ENCODE results near the gene ARHGAP45. TPM values are rescaled to one million over a fixed set of nuclear protein-coding genes. Genes with fewer than 3 reads are reported as not detected.

The ARHGAP45 gene, protein sequence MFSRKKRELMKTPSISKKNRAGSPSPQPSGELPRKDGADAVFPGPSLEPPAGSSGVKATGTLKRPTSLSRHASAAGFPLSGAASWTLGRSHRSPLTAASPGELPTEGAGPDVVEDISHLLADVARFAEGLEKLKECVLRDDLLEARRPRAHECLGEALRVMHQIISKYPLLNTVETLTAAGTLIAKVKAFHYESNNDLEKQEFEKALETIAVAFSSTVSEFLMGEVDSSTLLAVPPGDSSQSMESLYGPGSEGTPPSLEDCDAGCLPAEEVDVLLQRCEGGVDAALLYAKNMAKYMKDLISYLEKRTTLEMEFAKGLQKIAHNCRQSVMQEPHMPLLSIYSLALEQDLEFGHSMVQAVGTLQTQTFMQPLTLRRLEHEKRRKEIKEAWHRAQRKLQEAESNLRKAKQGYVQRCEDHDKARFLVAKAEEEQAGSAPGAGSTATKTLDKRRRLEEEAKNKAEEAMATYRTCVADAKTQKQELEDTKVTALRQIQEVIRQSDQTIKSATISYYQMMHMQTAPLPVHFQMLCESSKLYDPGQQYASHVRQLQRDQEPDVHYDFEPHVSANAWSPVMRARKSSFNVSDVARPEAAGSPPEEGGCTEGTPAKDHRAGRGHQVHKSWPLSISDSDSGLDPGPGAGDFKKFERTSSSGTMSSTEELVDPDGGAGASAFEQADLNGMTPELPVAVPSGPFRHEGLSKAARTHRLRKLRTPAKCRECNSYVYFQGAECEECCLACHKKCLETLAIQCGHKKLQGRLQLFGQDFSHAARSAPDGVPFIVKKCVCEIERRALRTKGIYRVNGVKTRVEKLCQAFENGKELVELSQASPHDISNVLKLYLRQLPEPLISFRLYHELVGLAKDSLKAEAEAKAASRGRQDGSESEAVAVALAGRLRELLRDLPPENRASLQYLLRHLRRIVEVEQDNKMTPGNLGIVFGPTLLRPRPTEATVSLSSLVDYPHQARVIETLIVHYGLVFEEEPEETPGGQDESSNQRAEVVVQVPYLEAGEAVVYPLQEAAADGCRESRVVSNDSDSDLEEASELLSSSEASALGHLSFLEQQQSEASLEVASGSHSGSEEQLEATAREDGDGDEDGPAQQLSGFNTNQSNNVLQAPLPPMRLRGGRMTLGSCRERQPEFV
- total RNA-seq: 10 to 100 TPM; 17.8 to 28.3 (median 21.2) TPM

DNA sequence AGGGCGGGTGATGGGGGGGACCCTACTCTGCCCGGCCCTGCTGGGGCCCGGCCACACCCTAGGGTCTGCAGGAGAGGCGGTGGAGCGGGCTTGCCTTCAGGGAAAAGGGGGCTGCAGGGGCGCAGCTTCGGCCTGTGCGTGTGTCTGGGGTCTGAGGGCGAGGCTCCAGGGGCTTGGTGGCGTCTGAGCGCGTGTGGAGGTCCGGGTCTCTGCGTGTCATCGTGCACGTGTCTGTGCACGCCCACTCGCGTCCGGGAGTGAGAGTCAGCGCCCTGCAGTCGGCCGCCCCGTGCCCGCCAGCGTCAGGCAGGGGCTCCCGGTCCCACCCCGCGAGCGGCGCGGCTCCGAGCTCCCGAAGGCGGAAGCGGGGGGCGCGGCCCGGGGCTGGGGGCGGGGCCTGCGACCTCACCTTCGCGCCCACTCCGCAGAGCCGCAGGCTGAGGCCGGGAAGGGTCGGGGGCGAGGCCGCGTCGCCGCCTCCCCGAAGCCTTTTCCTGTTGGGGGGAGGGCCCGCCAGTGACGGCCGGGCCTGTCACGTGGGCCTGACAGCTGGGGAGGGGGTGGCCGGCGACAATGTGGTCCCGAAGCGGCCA is at the start of gene ARHGAP45:
TSS of gene ARHGAP45 (plus strand) at position 420 of the 593 bp plus-strand sequence. CDS start 239 bp downstream, outside the sequence.
- no peaks in the 10 kb centered on the region for H3K9me3 ChIP-seq
- intact Hi-C loops (cut with DNase I): no loop called here
- no peaks in the 10 kb centered on the region for H3K36me3 ChIP-seq
- no peak for DNase-seq (ENCODE audit: extremely low spot score)
- 15% methylated on average over 13 of the region's 61 CpGs for WGBS
- peak within 1 kb of the TSS in 3 of 4 donors; percentile 28 to 63 (median 57) for H3K27ac ChIP-seq (replicated peaks in 1 of 4)
- TF ChIP-seq EP300 (IDR thresholded peaks at IDR 0.05): no peak
- TF ChIP-seq POLR2A (IDR thresholded peaks at IDR 0.05; ENCODE audit: low read depth): no peak
- peaks cover 15 to 78% (median 51%) of the 10 kb centered on the region in 4 donors for H3K27me3 ChIP-seq
- H3K4me3 ChIP-seq: peak within 1 kb of the TSS; percentile 48 to 60 (median 50)
- H3K4me1 ChIP-seq: peaks cover 22 to 69% (median 58%) of the 10 kb centered on the region in 4 donors

DNA sequence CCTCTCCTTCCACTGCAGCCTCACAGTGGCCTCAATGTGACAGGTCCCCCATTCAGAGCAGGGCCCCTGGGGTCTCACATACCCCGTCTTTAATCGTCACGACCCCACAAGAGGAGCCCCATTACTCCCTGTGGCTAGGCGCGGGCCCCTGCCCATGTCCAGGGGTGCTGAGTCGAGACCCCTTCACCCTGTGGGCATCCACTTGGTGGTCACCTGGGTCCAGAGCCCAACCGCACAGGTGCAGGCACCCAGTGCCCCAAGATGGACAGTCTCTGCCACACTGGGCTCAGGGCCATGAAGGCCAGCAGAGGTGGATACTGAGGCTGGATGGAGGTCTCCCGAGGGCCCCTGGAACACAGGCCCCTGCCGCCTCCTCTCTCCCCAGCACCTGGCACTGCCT is 49.1 kb upstream of the ARHGAP45 start:
- Histone ChIP-seq H3K9me3 (no peaks in the 10 kb centered on the region), H3K27ac (replicated peaks in 1 of 4) (peak overlapping the region in 1 of 4 donors; percentile 47), H3K4me1 (peaks cover 66 to 91% (median 79%) of the 10 kb centered on the region in 4 donors), H3K27me3 (no peaks in the 10 kb centered on the region), H3K4me3 (peak overlapping the region in 1 of 4 donors; percentile 20), H3K36me3 (peaks cover 10 to 23% (median 21%) of the 10 kb centered on the region in 4 donors)
- WGBS: 80% methylated on average over 2 of the region's 9 CpGs
- no peak for DNase-seq (ENCODE audit: extremely low spot score)
- intact Hi-C loops (cut with DNase I): no loop called here
- TF ChIP-seq EP300 (IDR thresholded peaks at IDR 0.05) (no peak), POLR2AphosphoS5 (IDR thresholded peaks at IDR 0.05) (no peak), POLR2A (IDR thresholded peaks at IDR 0.05; ENCODE audit: low read depth) (no peak)
- TF ChIP-seq, protein P1, sequence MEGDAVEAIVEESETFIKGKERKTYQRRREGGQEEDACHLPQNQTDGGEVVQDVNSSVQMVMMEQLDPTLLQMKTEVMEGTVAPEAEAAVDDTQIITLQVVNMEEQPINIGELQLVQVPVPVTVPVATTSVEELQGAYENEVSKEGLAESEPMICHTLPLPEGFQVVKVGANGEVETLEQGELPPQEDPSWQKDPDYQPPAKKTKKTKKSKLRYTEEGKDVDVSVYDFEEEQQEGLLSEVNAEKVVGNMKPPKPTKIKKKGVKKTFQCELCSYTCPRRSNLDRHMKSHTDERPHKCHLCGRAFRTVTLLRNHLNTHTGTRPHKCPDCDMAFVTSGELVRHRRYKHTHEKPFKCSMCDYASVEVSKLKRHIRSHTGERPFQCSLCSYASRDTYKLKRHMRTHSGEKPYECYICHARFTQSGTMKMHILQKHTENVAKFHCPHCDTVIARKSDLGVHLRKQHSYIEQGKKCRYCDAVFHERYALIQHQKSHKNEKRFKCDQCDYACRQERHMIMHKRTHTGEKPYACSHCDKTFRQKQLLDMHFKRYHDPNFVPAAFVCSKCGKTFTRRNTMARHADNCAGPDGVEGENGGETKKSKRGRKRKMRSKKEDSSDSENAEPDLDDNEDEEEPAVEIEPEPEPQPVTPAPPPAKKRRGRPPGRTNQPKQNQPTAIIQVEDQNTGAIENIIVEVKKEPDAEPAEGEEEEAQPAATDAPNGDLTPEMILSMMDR (IDR thresholded peaks at IDR 0.05): no peak

DNA sequence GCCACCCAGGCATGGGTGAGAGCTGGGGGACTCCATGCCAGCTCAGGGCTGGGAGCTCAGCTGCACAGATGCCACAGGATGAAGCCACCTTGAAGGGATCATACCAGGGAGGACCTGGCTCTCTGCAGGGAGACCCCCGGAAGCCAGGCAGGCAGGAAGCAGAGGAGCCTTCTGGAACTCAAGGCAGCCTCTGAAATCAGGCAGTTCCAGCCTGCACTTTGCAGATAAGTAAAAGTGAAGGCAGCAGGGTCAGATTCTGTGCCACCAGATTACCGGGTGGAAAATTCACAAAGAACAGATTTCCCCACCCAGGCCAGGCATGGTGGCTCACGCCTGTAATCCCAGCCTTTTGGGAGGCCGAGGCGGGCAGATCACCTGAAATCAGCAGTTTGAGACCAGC is 48.6 kb upstream of the ARHGAP45 start:
- intact Hi-C loops (cut with DNase I): no loop called here
- DNase-seq (ENCODE audit: extremely low spot score): no peak
- TF ChIP-seq POLR2A (IDR thresholded peaks at IDR 0.05; ENCODE audit: low read depth) (no peak), POLR2AphosphoS5 (IDR thresholded peaks at IDR 0.05) (no peak)
- H3K27ac ChIP-seq (replicated peaks in 1 of 4): no peak overlapping the region
- peak overlapping the region in 1 of 4 donors; percentile 20 for H3K4me3 ChIP-seq
- peaks cover 8 to 18% (median 17%) of the 10 kb centered on the region in 4 donors for H3K36me3 ChIP-seq
- 77% methylated on average over 5 of the region's 5 CpGs for WGBS
- H3K4me1 ChIP-seq: peaks cover 70 to 91% (median 83%) of the 10 kb centered on the region in 4 donors
- no peaks in the 10 kb centered on the region for H3K9me3 ChIP-seq
- H3K27me3 ChIP-seq: no peaks in the 10 kb centered on the region

DNA sequence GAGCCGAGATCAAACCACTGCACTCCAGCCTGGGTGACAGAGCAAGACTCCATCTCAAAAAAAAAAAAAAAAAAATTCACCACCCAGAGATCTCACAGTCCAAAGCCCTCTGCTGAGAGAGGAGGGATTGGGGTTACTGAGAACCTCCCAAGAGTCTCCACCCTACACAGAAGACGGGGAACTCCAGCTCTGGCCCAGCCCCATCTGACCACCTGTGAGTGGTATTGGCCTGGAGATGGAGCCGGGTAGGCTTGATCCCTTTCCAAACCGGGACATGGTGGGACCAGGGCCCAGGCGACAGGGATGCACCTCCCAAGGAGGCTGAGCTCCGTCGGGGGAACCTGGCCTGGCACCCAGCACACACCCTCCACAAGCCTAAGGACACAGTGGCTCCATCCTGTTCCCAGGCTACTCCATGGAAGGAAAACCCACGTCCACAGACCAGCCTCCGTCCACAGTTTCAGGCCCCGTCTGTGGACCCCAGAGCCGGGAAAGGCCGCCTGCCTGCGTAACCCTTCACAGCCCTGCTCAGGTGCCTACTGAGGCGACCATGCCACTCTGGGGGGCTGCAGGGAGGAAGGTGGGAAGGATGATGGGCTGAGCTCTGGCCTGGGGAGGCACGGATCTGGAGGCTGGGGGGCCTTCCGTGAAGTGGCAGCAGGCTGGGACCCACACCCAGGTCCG is 47.9 kb upstream of the ARHGAP45 start:
- no peak for DNase-seq (ENCODE audit: extremely low spot score)
- peaks cover under 1 to 11% (median 10%) of the 10 kb centered on the region in 4 donors for H3K36me3 ChIP-seq
- H3K27ac ChIP-seq (replicated peaks in 1 of 4): peak overlapping the region in 2 of 4 donors; percentile 97
- WGBS: 35% methylated on average over 8 of the region's 17 CpGs
- TF ChIP-seq POLR2AphosphoS5 (IDR thresholded peaks at IDR 0.05) (no peak), EP300 (IDR thresholded peaks at IDR 0.05) (no peak), POLR2A (IDR thresholded peaks at IDR 0.05; ENCODE audit: low read depth) (no peak)
- TF ChIP-seq, protein P1 (IDR thresholded peaks at IDR 0.05): no peak
- no peaks in the 10 kb centered on the region for H3K27me3 ChIP-seq
- peak overlapping the region; percentile 84 to 96 (median 89) for H3K4me3 ChIP-seq
- H3K4me1 ChIP-seq: peaks cover 70 to 85% (median 82%) of the 10 kb centered on the region in 4 donors
- no peaks in the 10 kb centered on the region for H3K9me3 ChIP-seq
- intact Hi-C loops (cut with DNase I): no loop called here

DNA sequence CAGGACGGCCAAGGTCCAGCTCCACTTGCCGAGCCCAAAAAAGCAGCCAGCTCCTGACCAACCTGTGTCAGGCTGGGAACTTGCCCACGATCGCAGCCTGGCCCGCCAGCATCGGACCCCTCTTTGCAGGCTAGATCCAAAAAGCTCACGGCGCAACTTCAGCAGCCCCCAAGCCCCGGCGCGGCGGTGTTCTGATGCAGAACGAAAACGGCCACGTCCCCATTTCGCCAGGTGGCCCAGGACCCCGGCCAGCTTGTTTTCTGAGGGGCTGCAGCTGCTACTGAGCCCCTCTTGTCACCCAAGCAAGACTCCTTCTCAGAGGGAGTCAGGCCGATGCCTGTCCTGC is 47.4 kb upstream of the ARHGAP45 start:
- DNase-seq (ENCODE audit: extremely low spot score): no peak
- WGBS: no CpG with 5 or more reads among the region's 18 CpGs
- Histone ChIP-seq H3K4me3 (peak overlapping the region; percentile 84 to 96 (median 89)), H3K4me1 (peaks cover 70 to 82% (median 79%) of the 10 kb centered on the region in 4 donors), H3K27me3 (no peaks in the 10 kb centered on the region), H3K27ac (replicated peaks in 1 of 4) (peak overlapping the region in 3 of 4 donors; percentile 97), H3K9me3 (no peaks in the 10 kb centered on the region), H3K36me3 (peaks cover 0 to 6% (median 5%) of the 10 kb centered on the region in 4 donors)
- intact Hi-C loops (cut with DNase I): no loop called here
- no peak for TF ChIP-seq EP300 (IDR thresholded peaks at IDR 0.05)
- no peak for TF ChIP-seq POLR2A (IDR thresholded peaks at IDR 0.05; ENCODE audit: low read depth)
- no peak for TF ChIP-seq POLR2AphosphoS5 (IDR thresholded peaks at IDR 0.05)
- TF ChIP-seq, protein P1 (IDR thresholded peaks at IDR 0.05): no peak
